PFSK-1 (cell line): ENCODE results near the gene FNDC5.

Source experiments
- FOXP2 ChIP-seq: optimal IDR thresholded peaks from 2 replicates; pipeline ENCODE3; 2011; ENCODE audit warnings: borderline replicate concordance, control low read depth, inconsistent platforms; ENCODE audit not compliant: insufficient read depth; ENCODE audit errors: extremely low read length, extremely low read depth
- POLR2AphosphoS5 ChIP-seq: IDR thresholded peaks from 2 replicates; pipeline ENCODE4 v1.6.1; 2012; ENCODE audit warnings: low read depth, mild to moderate bottlenecking, control low read depth, low read length, moderate library complexity
- REST ChIP-seq, 2 experiments: IDR thresholded peaks; 2 replicates each; pipeline versions ENCODE4 v1.6.1 to v1.8.0; 2011 to 2012; ENCODE audit warnings: low read depth in 2 of 2, low read length in 2 of 2, control low read depth in 1 of 2, inconsistent platforms in 1 of 2, mild to moderate bottlenecking in 1 of 2, moderate library complexity in 1 of 2; ENCODE audit not compliant: insufficient read depth in 1 of 2
- SIN3A ChIP-seq: IDR thresholded peaks from 2 replicates; pipeline ENCODE4 v1.6.1; 2012; ENCODE audit warnings: mild to moderate bottlenecking, low read length, moderate library complexity, borderline replicate concordance; ENCODE audit not compliant: insufficient read depth
- TAF1 ChIP-seq: IDR thresholded peaks from 2 replicates; pipeline ENCODE4 v1.6.1; 2012; ENCODE audit warnings: low read length, control low read depth, borderline replicate concordance; ENCODE audit not compliant: insufficient read depth

The FNDC5 gene

GRCh38 chr1:32828341-32828740, 42.4 kb downstream of the FNDC5 start:
- TF ChIP-seq REST (IDR thresholded peaks at IDR 0.05; ENCODE audit: insufficient read depth in 1 of 2, low read depth in 2 of 2, low read length in 2 of 2) (no peak), POLR2AphosphoS5 (no peak), TAF1 (no peak), SIN3A (no peak), FOXP2 (no peak)

- TF ChIP-seq SIN3A (no peak), REST (IDR thresholded peaks at IDR 0.05; ENCODE audit: insufficient read depth in 1 of 2, low read depth in 2 of 2, low read length in 2 of 2) (no peak), POLR2AphosphoS5 (no peak), FOXP2 (no peak), TAF1 (no peak)
These were observed 45.5 kb downstream of the FNDC5 start for GRCh38 chr1:32825181-32825580.

- TF ChIP-seq POLR2AphosphoS5, result no peak
- no peak for TF ChIP-seq TAF1
- TF ChIP-seq SIN3A, result no peak
- TF ChIP-seq FOXP2, result no peak
- no peak for TF ChIP-seq REST (IDR thresholded peaks at IDR 0.05; ENCODE audit: insufficient read depth in 1 of 2, low read depth in 2 of 2, low read length in 2 of 2)
These were observed 51.7 kb downstream of the FNDC5 start for GRCh38 chr1:32818804-32819541.

GRCh38 chr1:32817815-32818786, 52.6 kb downstream of the FNDC5 start:
- TF ChIP-seq FOXP2, result no peak
- TF ChIP-seq REST (IDR thresholded peaks at IDR 0.05; ENCODE audit: insufficient read depth in 1 of 2, low read depth in 2 of 2, low read length in 2 of 2), result no peak
- 0 out of 2 replicates have a peak, but pooled peaks have one; percentile 16 for TF ChIP-seq TAF1
- peak; percentile 78 for TF ChIP-seq POLR2AphosphoS5
- no peak; the same call in 1 of the 2 replicates for TF ChIP-seq SIN3A
